OCI-LY3 (cell line): ENCODE data around the gene VRK1.

Experiments used
- H2AFZ ChIP-seq: fragments of 200-600, 300-600 bp; shearing (Covaris generic); 2 replicates; pipeline ENCODE4 v1.6.0; 2014; ENCODE audit warnings: antibody characterized with exemption, low read depth, low read length
- H3K27ac ChIP-seq: fragments of 200-600, 300-600 bp; sonication (generic); 2 replicates; pipeline ENCODE4 v1.5.1; 2014; ENCODE audit warnings: mild to moderate bottlenecking, low read length, moderate library complexity, mixed read lengths
- H3K27me3 ChIP-seq: fragments of 200-600, 300-600 bp; sonication (generic); 2 replicates; pipeline ENCODE4 v1.6.1; 2014; ENCODE audit warnings: low read depth, low read length, mixed read lengths
- H3K36me3 ChIP-seq: fragments of 200-600, 300-600 bp; sonication (generic); replicated peaks from 2 replicates; pipeline ENCODE3; 2014; ENCODE audit warnings: low read depth, low read length, mixed read lengths
- H3K4me1 ChIP-seq: fragments of 300-600, 200-600 bp; sonication (generic); 2 replicates; pipeline ENCODE4 v1.6.1; 2014; ENCODE audit warnings: low read length, mixed read lengths
- H3K4me2 ChIP-seq: fragments of 200-600, 300-600 bp; sonication (generic); 2 replicates; pipeline ENCODE4 v1.6.1; 2014; ENCODE audit warnings: low read length, mixed read lengths
- H3K4me3 ChIP-seq: fragments of 300-600, 200-600 bp; sonication (generic); 2 replicates; pipeline ENCODE4 v1.5.1; 2014; ENCODE audit warnings: antibody characterized with exemption, mild to moderate bottlenecking, low read length, moderate library complexity
- H3K79me2 ChIP-seq: fragments of 300-600, 200-600 bp; shearing (Covaris generic); 2 replicates; pipeline ENCODE4 v1.6.1; 2014; ENCODE audit warnings: mild to moderate bottlenecking, low read length, mixed read lengths
- H3K9ac ChIP-seq: fragments of 300-600, 200-600 bp; shearing (Covaris generic); 2 replicates; pipeline ENCODE4 v1.6.0; 2014; ENCODE audit warnings: mild to moderate bottlenecking, low read length, moderate library complexity
- H3K9me3 ChIP-seq: fragments of 200-600, 300-600 bp; shearing (Covaris generic); 2 replicates; pipeline ENCODE4 v1.6.1; 2014; ENCODE audit warnings: low read length, mixed read lengths; ENCODE audit not compliant: insufficient read depth
- H4K20me1 ChIP-seq: fragments of 200-600, 300-600 bp; sonication (generic); 2 replicates; pipeline ENCODE4 v1.6.1; 2016; ENCODE audit warnings: low read length, mixed read lengths; ENCODE audit not compliant: insufficient read depth
- EZH2phosphoT487 ChIP-seq: fragments of 200-600 bp; shearing (Covaris generic); IDR thresholded peaks from 2 replicates; pipeline ENCODE4 v1.6.1; 2018; ENCODE audit warnings: antibody characterized with exemption, mixed run types, low read depth
- TF ChIP-seq, protein P1 (sequence below): fragments of 200-600, 300-600 bp; sonication (generic); IDR thresholded peaks from 2 replicates; pipeline ENCODE4 v1.5.1; 2014; ENCODE audit warnings: antibody characterized with exemption, low read length, low read depth

Gene VRK1

GRCh38 chr14:96790186-96790585, 7.0 kb upstream of the VRK1 start:
- no peaks in the 10 kb centered on the region for H4K20me1 ChIP-seq
- no peaks in the 10 kb centered on the region for H3K79me2 ChIP-seq
- TF ChIP-seq EZH2phosphoT487, result no peak
- TF ChIP-seq, protein P1, sequence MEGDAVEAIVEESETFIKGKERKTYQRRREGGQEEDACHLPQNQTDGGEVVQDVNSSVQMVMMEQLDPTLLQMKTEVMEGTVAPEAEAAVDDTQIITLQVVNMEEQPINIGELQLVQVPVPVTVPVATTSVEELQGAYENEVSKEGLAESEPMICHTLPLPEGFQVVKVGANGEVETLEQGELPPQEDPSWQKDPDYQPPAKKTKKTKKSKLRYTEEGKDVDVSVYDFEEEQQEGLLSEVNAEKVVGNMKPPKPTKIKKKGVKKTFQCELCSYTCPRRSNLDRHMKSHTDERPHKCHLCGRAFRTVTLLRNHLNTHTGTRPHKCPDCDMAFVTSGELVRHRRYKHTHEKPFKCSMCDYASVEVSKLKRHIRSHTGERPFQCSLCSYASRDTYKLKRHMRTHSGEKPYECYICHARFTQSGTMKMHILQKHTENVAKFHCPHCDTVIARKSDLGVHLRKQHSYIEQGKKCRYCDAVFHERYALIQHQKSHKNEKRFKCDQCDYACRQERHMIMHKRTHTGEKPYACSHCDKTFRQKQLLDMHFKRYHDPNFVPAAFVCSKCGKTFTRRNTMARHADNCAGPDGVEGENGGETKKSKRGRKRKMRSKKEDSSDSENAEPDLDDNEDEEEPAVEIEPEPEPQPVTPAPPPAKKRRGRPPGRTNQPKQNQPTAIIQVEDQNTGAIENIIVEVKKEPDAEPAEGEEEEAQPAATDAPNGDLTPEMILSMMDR, result no peak
- H3K27me3 ChIP-seq, result peaks cover 13% of the 10 kb centered on the region
- no peaks in the 10 kb centered on the region for H3K4me1 ChIP-seq
- no peak overlapping the region for H3K4me3 ChIP-seq
- no peak overlapping the region for H2AFZ ChIP-seq
- H3K27ac ChIP-seq, result no peak overlapping the region
- H3K9ac ChIP-seq, result no peak overlapping the region
- H3K36me3 ChIP-seq, result no peaks in the 10 kb centered on the region
- H3K4me2 ChIP-seq, result no peak overlapping the region
- no peaks in the 10 kb centered on the region for H3K9me3 ChIP-seq

GRCh38 chr14:96790706-96791105, 6.5 kb upstream of the VRK1 start:
- peaks cover 15% of the 10 kb centered on the region for H3K27me3 ChIP-seq
- H3K9me3 ChIP-seq, result no peaks in the 10 kb centered on the region
- no peak overlapping the region for H2AFZ ChIP-seq
- H3K4me3 ChIP-seq, result no peak overlapping the region
- no peak overlapping the region for H3K4me2 ChIP-seq
- no peak overlapping the region for H3K27ac ChIP-seq
- H3K79me2 ChIP-seq, result no peaks in the 10 kb centered on the region
- H3K9ac ChIP-seq, result no peak overlapping the region
- no peaks in the 10 kb centered on the region for H4K20me1 ChIP-seq
- TF ChIP-seq EZH2phosphoT487, result no peak
- TF ChIP-seq, protein P1, result no peak
- no peaks in the 10 kb centered on the region for H3K36me3 ChIP-seq
- no peaks in the 10 kb centered on the region for H3K4me1 ChIP-seq

DNA sequence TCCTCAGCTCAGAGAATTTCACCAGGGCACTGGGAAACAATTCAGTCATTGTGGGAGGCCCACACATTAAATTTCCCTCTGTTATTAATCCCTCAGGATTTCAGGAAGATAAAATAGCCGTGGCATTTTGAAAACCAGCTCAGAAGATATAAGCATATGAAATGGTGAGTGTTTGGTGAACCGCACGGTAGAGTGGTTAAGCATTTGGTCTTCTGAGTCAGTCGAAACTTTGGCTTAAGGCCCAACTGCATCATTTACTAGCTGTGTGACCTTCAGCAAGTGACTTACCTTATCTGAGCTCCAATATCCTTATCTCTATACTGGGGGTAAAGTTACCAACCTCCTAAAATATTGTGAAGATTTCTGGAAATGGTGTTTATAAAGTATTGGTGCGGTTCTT, 5.2 kb upstream of the VRK1 start:
- Histone ChIP-seq H2AFZ (no peak overlapping the region), H3K9me3 (no peaks in the 10 kb centered on the region), H3K36me3 (no peaks in the 10 kb centered on the region), H3K9ac (no peak overlapping the region), H3K27ac (no peak overlapping the region), H3K79me2 (no peaks in the 10 kb centered on the region), H3K4me3 (no peak overlapping the region), H3K4me2 (no peak overlapping the region), H3K27me3 (peaks cover 15% of the 10 kb centered on the region), H4K20me1 (no peaks in the 10 kb centered on the region), H3K4me1 (no peaks in the 10 kb centered on the region; the same call in 1 of the 2 replicates)
- TF ChIP-seq EZH2phosphoT487, result no peak
- TF ChIP-seq, protein P1, result no peak

- Histone ChIP-seq H4K20me1 (no peaks in the 10 kb centered on the region), H3K79me2 (peaks cover 4% of the 10 kb centered on the region), H3K27ac (no peak overlapping the region), H3K4me1 (no peaks in the 10 kb centered on the region; the same call in 1 of the 2 replicates), H3K36me3 (no peaks in the 10 kb centered on the region), H3K4me2 (no peak overlapping the region), H3K27me3 (peaks cover 15% of the 10 kb centered on the region), H2AFZ (no peak overlapping the region), H3K9ac (no peak overlapping the region), H3K4me3 (no peak overlapping the region), H3K9me3 (no peaks in the 10 kb centered on the region)
- TF ChIP-seq, protein P1, result no peak
- no peak for TF ChIP-seq EZH2phosphoT487
Observed at GRCh38 chr14:96792591-96792990, 4.6 kb upstream of the VRK1 start.
